Stimulated activated CD8-positive, alpha-beta memory T cell treated with anti-CD3 and anti-CD28 coated beads, Interleukin-12 subunit alpha, Interleukin-12 subunit beta, amount 100 ng/mL, for 4 hours (primary cell): ENCODE data around the gene MRNIP.
"Not testable (repeated sequence)": the region's sequence is repeated elsewhere in the genome, so short reads cannot be mapped to it uniquely, and the experiment has no call there.

Experiments
- DNase-seq: peaks from one replicate; pipeline ENCODE4 v3.0.0-alpha.2; 2020; ENCODE audit warnings: low read depth

MRNIP gene

DNA sequence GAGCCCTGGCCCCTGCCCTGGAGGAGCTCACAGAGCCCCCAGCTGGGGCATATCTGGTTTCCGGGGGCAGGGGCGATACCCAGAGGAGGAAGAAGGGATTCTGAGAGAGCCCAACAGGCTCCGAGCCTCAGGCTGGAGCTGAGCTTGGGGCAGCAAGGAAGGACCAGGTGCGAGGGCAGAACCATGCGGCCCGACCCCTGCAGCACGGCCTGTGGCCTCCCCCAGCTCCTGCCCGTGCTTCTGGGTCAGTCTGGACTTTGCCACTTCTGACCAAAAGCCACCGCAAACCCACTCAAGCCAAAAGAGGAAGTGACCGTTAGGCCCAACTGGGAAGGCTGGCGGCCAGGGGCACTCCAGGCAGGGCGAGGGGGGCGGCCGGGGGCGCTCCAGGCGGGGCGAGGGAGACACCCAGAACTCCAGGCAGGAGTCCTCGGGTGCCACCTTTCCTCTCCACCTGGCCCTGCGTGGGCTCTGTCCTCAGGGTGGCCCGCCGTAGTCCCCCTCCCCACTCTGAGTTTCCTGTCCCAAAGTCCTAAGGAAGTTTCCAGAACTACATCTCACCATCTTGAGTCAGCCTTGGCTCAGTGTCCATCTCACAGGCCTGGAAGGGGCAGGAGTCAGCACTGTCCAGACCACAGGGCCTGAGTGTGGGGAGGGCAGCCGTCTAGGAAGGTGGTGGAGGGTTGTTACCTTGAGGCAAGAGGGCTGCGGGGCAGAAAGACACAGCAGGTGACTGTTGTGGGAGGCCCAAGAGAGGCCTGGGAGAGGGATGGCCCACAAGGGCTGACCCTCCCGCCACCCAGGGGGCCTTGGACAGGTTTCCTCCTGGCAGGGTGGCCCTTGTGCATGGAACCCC lies 65.8 kb downstream of the MRNIP start:
- no peak for DNase-seq

DNA sequence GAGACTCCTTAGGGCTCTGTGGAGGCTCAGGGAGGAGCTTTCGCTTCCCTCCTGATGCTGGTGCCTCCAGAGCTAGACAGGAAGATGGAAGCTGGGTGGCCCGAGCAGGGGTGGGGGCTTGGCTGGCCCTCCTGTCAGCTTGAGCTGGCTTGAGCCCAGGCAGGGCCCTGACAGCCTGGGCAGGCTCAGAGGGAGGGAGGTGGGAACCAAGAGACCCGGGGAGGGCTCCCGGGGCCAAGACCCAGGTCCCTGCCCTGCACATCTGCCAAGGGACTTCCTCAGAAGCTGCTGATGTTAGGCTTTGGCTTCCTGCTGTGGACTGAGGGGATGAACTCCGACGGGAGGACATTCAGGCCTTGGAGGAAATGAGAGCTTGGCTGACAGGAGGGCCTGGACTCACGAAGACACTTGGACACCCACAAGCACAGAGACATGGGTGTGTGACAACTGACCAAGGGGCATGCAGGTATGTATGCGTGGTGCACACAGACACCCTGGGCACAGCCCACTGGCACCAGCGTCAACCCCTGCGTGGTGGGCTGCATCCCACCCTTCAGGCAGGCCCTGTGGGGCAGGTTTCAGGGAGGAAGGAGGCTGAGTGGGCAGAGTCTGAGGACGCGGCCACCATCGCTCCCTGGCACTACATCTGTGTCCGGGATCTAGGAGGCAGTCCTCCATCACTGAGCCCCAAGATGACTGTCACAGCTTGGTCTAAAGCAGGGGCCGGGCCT lies 66.6 kb downstream of the MRNIP start:
- no peak for DNase-seq

- not testable (repeated sequence) for DNase-seq
These were observed 69.3 kb downstream of the MRNIP start for GRCh38 chr5:179789278-179789677.

DNA sequence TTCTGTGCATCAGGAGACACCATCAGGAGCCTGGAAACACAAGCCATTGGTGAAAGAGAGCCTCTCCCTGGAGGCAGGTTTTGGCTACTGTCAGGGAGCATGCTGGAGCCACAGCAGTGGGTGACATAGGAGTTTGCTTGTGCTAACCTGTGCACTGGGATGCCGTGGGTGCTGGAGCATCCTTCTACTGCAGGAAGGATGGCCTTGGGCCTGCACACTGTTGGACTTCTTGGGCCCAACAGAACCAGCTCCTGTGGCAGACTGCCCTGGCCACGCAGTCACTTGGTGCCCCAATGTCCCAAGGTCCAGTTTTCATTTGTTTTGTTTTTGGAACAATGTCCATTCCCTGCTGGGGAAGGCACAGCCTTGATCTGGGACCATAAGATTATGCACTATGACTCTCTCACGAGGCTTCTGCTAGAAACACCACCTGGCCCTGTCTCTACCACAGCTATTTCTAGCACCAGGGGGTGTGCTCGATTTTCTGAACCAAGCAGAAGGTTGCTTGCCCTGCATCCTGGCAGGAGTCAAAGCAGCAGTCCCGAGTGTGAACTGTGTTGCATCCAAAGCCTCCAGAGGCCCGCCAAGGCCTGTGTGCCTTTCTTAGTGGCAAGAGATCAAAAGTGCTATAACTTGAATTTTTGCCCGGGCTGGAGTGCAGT lies 70.3 kb downstream of the MRNIP start:
- DNase-seq: no peak
